Measurements from ENCODE around the gene MGAT4B.

GRCh38 chr5:179840321-179840720 is 33.7 kb upstream of the MGAT4B start:
- TF ChIP-seq GATA2 (IDR thresholded peaks at IDR 0.05; ENCODE audit: low read depth, low read length) (no peak), GATA3 (IDR thresholded peaks at IDR 0.05; ENCODE audit: low read depth, low read length) (no peak)
